Measurements from ENCODE around the gene BRI3.

GRCh38 chr7:98314469-98314868, 33.0 kb downstream of the BRI3 start:
- TF ChIP-seq, protein P1, sequence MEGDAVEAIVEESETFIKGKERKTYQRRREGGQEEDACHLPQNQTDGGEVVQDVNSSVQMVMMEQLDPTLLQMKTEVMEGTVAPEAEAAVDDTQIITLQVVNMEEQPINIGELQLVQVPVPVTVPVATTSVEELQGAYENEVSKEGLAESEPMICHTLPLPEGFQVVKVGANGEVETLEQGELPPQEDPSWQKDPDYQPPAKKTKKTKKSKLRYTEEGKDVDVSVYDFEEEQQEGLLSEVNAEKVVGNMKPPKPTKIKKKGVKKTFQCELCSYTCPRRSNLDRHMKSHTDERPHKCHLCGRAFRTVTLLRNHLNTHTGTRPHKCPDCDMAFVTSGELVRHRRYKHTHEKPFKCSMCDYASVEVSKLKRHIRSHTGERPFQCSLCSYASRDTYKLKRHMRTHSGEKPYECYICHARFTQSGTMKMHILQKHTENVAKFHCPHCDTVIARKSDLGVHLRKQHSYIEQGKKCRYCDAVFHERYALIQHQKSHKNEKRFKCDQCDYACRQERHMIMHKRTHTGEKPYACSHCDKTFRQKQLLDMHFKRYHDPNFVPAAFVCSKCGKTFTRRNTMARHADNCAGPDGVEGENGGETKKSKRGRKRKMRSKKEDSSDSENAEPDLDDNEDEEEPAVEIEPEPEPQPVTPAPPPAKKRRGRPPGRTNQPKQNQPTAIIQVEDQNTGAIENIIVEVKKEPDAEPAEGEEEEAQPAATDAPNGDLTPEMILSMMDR (conservative IDR thresholded peaks at IDR 0.05 in 1 of 2, IDR thresholded peaks at IDR 0.05 in 1 of 2; ENCODE audit: low read depth in 1 of 2, low read length in 2 of 2) = no peak
- no peak for TF ChIP-seq EZH2 (IDR thresholded peaks at IDR 0.05; ENCODE audit: low read length, missing control alignments)
